H1 (cell line): Measurements from ENCODE around the gene GP1BB.

Experiments used
- CREB1 ChIP-seq: IDR thresholded peaks from 2 replicates; pipeline ENCODE4 v1.6.1; 2012; ENCODE audit warnings: inconsistent platforms
- EP300 ChIP-seq, 2 experiments: IDR thresholded peaks; 1 replicate in 1 of 2; 2 replicates in 1 of 2; pipeline ENCODE4 v1.6.1; 2011 to 2012; ENCODE audit warnings: low read depth in 2 of 2, low read length in 2 of 2, mild to moderate bottlenecking in 2 of 2, borderline replicate concordance in 1 of 2, inconsistent platforms in 1 of 2, moderate library complexity in 1 of 2
- EZH2 ChIP-seq: fragments of 200-600 bp; sonication (generic); IDR thresholded peaks from 2 replicates; pipeline ENCODE4 v1.7.1; 2012; ENCODE audit warnings: low read depth, mild to moderate bottlenecking, moderate library complexity, low read length, inconsistent platforms; ENCODE audit not compliant: severe bottlenecking
- GTF2F1 ChIP-seq: IDR thresholded peaks from 2 replicates; pipeline ENCODE4 v1.6.1; 2012; ENCODE audit warnings: low read depth, low read length, improper control_type of control experiment, borderline replicate concordance
- JUN ChIP-seq: IDR thresholded peaks from 2 replicates; pipeline ENCODE4 v1.6.1; 2011; ENCODE audit warnings: low read depth, mild to moderate bottlenecking, improper control_type of control experiment, low read length
- POLR2A ChIP-seq, 2 experiments: IDR thresholded peaks; 1 replicate in 1 of 2; 2 replicates in 1 of 2; pipeline ENCODE4 v1.6.1; 2011; ENCODE audit warnings: low read depth in 2 of 2, low read length in 2 of 2, mild to moderate bottlenecking in 2 of 2; ENCODE audit errors: control extremely low read depth in 1 of 2
- RAD21 ChIP-seq, 2 experiments: IDR thresholded peaks in 1 of 2; conservative IDR thresholded peaks in 1 of 2; 2 replicates each; pipeline ENCODE4 v1.6.1; 2011; ENCODE audit warnings: low read depth in 2 of 2, low read length in 2 of 2, improper control_type of control experiment in 1 of 2, inconsistent platforms in 1 of 2, mild to moderate bottlenecking in 1 of 2, moderate library complexity in 1 of 2
- RFX5 ChIP-seq: IDR thresholded peaks from 2 replicates; pipeline ENCODE4 v1.6.1; 2011; ENCODE audit warnings: low read depth, low read length, improper control_type of control experiment, borderline replicate concordance
- TAF1 ChIP-seq: IDR thresholded peaks from 2 replicates; pipeline ENCODE4 v1.6.1; 2011; ENCODE audit warnings: mild to moderate bottlenecking, low read depth, low read length
- TAF7 ChIP-seq: optimal IDR thresholded peaks from 2 replicates; pipeline ENCODE3; 2011; ENCODE audit warnings: low read depth, mild to moderate bottlenecking, inconsistent platforms, low read length, moderate library complexity, borderline replicate concordance
- TF ChIP-seq, protein P1 (sequence below): IDR thresholded peaks from 2 replicates; pipeline ENCODE4 v1.6.1; 2011; ENCODE audit warnings: low read length, improper control_type of control experiment
- TF ChIP-seq, protein P2 (sequence below), 3 experiments: IDR thresholded peaks; 1 replicate in 2 of 3; 2 replicates in 1 of 3; pipeline versions ENCODE4 v1.5.1 to v1.6.1; 2011; ENCODE audit warnings: low read length in 3 of 3, mild to moderate bottlenecking in 3 of 3, inconsistent platforms in 2 of 3, low read depth in 1 of 3, moderate library complexity in 1 of 3; ENCODE audit not compliant: insufficient read depth in 1 of 3; ENCODE audit errors: control extremely low read depth in 1 of 3
- TF ChIP-seq, protein P3 (sequence below): IDR thresholded peaks from 2 replicates; pipeline ENCODE4 v1.6.1; 2012; ENCODE audit warnings: low read length, inconsistent platforms

DNA sequence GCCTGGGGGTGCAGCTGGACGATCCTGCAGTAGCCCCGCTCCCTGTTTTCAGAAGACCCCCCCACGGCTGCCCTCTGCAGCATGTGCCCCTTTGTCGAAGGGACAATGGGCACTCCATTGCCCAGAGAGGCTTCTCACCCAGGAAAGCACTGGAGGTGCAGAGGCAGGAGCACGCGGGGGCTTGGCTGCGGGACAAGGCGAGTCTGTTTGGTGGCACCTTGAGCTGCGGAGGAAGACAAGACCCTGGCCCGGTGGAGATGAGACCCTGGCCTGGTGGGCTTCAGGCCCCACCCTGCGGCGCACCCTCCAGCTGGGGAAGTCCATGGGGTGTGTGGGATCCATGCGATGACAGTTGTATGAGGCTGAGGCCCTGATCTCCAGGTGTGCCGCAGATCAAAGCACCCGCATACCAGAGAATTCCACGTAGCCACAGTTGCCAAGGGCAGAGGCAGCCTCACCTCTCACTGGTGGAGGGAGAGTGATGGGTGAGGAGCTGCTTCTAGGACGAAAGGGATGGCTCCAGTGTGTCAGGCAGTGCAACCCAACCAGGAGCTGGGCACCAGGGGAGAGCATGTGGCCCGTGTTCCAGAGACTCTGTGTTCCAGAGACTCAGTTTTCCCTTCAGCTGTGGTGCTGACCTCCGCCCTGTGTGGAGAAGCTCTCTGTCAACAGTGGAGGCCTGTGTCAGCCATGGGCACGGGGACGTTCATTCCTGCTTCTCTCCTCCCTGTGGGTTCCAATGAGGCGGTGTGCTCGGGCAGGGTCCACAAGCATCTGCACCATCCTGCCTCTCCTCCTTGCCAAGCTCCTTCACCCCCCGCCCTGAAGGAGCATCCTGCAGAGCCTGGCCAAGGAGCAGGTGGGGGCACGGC is 47.2 kb downstream of the GP1BB start:
- TF ChIP-seq RFX5 (no peak), GTF2F1 (no peak), EP300 (IDR thresholded peaks at IDR 0.05; ENCODE audit: borderline replicate concordance in 1 of 2, low read depth in 2 of 2, low read length in 2 of 2) (no peak), TAF7 (no peak), JUN (no peak), CREB1 (no peak), RAD21 (IDR thresholded peaks at IDR 0.05 in 1 of 2, conservative IDR thresholded peaks at IDR 0.05 in 1 of 2; ENCODE audit: low read depth in 2 of 2, low read length in 2 of 2) (no peak), POLR2A (IDR thresholded peaks at IDR 0.05; ENCODE audit: control extremely low read depth in 1 of 2, low read depth in 2 of 2, low read length in 2 of 2) (no peak), EZH2 (no peak), TAF1 (no peak)
- TF ChIP-seq, protein P1, sequence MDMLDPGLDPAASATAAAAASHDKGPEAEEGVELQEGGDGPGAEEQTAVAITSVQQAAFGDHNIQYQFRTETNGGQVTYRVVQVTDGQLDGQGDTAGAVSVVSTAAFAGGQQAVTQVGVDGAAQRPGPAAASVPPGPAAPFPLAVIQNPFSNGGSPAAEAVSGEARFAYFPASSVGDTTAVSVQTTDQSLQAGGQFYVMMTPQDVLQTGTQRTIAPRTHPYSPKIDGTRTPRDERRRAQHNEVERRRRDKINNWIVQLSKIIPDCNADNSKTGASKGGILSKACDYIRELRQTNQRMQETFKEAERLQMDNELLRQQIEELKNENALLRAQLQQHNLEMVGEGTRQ = no peak
- TF ChIP-seq, protein P2, sequence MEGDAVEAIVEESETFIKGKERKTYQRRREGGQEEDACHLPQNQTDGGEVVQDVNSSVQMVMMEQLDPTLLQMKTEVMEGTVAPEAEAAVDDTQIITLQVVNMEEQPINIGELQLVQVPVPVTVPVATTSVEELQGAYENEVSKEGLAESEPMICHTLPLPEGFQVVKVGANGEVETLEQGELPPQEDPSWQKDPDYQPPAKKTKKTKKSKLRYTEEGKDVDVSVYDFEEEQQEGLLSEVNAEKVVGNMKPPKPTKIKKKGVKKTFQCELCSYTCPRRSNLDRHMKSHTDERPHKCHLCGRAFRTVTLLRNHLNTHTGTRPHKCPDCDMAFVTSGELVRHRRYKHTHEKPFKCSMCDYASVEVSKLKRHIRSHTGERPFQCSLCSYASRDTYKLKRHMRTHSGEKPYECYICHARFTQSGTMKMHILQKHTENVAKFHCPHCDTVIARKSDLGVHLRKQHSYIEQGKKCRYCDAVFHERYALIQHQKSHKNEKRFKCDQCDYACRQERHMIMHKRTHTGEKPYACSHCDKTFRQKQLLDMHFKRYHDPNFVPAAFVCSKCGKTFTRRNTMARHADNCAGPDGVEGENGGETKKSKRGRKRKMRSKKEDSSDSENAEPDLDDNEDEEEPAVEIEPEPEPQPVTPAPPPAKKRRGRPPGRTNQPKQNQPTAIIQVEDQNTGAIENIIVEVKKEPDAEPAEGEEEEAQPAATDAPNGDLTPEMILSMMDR (IDR thresholded peaks at IDR 0.05; ENCODE audit: control extremely low read depth in 1 of 3, insufficient read depth in 1 of 3, low read depth in 1 of 3, low read length in 3 of 3) = no peak
- TF ChIP-seq, protein P3, sequence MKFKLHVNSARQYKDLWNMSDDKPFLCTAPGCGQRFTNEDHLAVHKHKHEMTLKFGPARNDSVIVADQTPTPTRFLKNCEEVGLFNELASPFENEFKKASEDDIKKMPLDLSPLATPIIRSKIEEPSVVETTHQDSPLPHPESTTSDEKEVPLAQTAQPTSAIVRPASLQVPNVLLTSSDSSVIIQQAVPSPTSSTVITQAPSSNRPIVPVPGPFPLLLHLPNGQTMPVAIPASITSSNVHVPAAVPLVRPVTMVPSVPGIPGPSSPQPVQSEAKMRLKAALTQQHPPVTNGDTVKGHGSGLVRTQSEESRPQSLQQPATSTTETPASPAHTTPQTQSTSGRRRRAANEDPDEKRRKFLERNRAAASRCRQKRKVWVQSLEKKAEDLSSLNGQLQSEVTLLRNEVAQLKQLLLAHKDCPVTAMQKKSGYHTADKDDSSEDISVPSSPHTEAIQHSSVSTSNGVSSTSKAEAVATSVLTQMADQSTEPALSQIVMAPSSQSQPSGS = no peak
